GM21723 (cell line): ENCODE data around the gene C6orf141.
"Not testable (repeated sequence)": the region's sequence is repeated elsewhere in the genome, so short reads cannot be mapped to it uniquely, and the experiment has no call there.

Source experiments
- ATAC-seq: cut with Tn5 transposase; IDR thresholded peaks from one replicate; pipeline ENCODE4 v1.9.1; 2021; ENCODE audit warnings: mild to moderate bottlenecking, moderate library complexity; ENCODE audit not compliant: unreplicated experiment

C6orf141 gene

GRCh38 chr6:49570474-49571079 lies 20.1 kb downstream of the C6orf141 start:
- ATAC-seq: no peak

GRCh38 chr6:49576618-49577017 lies 26.1 kb downstream of the C6orf141 start:
- no peak for ATAC-seq

- no peak for ATAC-seq
Measured at GRCh38 chr6:49579649-49580048, 29.2 kb downstream of the C6orf141 start.

GRCh38 chr6:49582529-49582928 lies 32.1 kb downstream of the C6orf141 start:
- ATAC-seq: no peak

- ATAC-seq: not testable (repeated sequence)
Measured at GRCh38 chr6:49587262-49587661, 36.8 kb downstream of the C6orf141 start.
